Measurements from ENCODE around the gene CHCHD3.

The CHCHD3 gene

DNA sequence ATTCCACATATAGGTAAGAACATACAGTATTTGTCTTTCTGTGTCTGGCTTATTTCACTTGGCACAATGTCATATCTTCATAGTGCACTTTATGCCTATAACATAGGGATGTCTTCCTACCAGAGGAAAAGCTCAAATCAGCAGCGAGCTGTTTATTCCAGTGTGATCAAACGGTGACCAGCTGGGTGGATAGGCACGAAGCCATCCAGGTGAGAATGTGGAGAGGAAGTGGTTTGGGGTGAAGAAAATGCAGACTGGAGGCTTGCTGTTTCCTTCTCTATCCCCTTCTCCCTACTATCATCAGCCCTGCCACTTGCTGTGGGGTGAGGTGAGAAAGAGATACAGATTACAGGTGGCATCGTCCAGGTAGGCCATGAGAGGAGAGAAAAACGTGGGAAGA, 52.4 kb downstream of the CHCHD3 start:
- TF ChIP-seq FOXP2 (optimal IDR thresholded peaks at IDR 0.05; ENCODE audit: borderline replicate concordance, extremely low read depth, extremely low read length, insufficient read depth): no peak
- no peak for TF ChIP-seq TAF1 (IDR thresholded peaks at IDR 0.05; ENCODE audit: borderline replicate concordance, insufficient read depth, low read length)
- TF ChIP-seq POLR2AphosphoS5 (IDR thresholded peaks at IDR 0.05; ENCODE audit: low read depth, low read length): no peak
- TF ChIP-seq SIN3A (IDR thresholded peaks at IDR 0.05; ENCODE audit: borderline replicate concordance, insufficient read depth, low read length): no peak
- TF ChIP-seq, protein P1, sequence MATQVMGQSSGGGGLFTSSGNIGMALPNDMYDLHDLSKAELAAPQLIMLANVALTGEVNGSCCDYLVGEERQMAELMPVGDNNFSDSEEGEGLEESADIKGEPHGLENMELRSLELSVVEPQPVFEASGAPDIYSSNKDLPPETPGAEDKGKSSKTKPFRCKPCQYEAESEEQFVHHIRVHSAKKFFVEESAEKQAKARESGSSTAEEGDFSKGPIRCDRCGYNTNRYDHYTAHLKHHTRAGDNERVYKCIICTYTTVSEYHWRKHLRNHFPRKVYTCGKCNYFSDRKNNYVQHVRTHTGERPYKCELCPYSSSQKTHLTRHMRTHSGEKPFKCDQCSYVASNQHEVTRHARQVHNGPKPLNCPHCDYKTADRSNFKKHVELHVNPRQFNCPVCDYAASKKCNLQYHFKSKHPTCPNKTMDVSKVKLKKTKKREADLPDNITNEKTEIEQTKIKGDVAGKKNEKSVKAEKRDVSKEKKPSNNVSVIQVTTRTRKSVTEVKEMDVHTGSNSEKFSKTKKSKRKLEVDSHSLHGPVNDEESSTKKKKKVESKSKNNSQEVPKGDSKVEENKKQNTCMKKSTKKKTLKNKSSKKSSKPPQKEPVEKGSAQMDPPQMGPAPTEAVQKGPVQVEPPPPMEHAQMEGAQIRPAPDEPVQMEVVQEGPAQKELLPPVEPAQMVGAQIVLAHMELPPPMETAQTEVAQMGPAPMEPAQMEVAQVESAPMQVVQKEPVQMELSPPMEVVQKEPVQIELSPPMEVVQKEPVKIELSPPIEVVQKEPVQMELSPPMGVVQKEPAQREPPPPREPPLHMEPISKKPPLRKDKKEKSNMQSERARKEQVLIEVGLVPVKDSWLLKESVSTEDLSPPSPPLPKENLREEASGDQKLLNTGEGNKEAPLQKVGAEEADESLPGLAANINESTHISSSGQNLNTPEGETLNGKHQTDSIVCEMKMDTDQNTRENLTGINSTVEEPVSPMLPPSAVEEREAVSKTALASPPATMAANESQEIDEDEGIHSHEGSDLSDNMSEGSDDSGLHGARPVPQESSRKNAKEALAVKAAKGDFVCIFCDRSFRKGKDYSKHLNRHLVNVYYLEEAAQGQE (IDR thresholded peaks at IDR 0.05; ENCODE audit: insufficient read depth in 1 of 2, low read depth in 2 of 2, low read length in 2 of 2): no peak

DNA sequence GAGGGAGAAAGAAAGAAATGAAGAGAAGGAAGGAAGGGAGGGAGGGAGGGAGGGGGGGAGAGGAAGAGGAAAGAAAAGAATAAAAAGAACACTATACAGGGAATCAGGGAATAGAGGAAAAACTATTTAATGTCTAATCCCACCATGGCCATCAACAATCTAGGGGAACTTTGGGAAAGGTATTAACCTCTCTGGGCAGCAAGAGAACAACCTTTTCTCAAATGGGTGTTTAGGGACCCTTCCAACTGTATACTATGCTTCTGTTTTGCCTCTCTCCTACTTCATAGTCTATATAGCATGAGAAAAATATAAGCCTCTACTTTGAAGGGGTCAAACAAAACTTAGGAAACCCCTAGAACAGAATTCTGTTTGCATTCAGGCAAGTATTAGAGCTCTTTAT, 54.5 kb downstream of the CHCHD3 start:
- TF ChIP-seq, protein P1 (IDR thresholded peaks at IDR 0.05; ENCODE audit: insufficient read depth in 1 of 2, low read depth in 2 of 2, low read length in 2 of 2): no peak
- TF ChIP-seq FOXP2 (optimal IDR thresholded peaks at IDR 0.05; ENCODE audit: borderline replicate concordance, extremely low read depth, extremely low read length, insufficient read depth): no peak
- no peak for TF ChIP-seq SIN3A (IDR thresholded peaks at IDR 0.05; ENCODE audit: borderline replicate concordance, insufficient read depth, low read length)
- no peak for TF ChIP-seq POLR2AphosphoS5 (IDR thresholded peaks at IDR 0.05; ENCODE audit: low read depth, low read length)
- TF ChIP-seq TAF1 (IDR thresholded peaks at IDR 0.05; ENCODE audit: borderline replicate concordance, insufficient read depth, low read length): no peak

DNA sequence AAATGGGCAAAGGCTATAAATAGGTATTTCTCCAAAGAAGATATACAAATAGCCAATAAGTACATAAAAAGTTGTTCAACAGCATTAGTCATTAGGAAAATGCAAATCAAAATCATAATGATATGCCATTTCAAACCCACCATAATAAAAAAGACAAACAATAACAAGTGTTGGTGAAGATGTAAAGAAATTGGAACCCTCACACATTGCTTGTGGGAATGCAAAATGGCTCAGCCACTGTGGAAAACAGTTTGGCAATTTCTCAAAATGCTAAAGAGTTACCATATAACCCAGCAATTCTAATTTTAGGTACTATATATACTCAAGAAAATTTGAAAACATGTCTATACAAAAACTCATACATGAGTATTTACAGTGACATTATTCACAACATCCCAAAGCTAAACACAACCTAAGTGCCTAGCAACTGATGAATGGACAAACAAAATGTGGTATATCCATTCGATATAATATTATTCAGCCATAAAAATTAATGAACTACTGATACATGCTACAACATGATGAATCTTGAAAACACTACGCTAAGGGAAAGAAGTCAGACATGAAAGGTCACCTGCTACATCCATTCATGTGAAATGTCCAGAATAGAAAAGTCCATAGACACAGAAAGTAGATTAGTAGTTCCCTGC, 55.6 kb downstream of the CHCHD3 start:
- TF ChIP-seq SIN3A (IDR thresholded peaks at IDR 0.05; ENCODE audit: borderline replicate concordance, insufficient read depth, low read length) (no peak), POLR2AphosphoS5 (IDR thresholded peaks at IDR 0.05; ENCODE audit: low read depth, low read length) (no peak), TAF1 (IDR thresholded peaks at IDR 0.05; ENCODE audit: borderline replicate concordance, insufficient read depth, low read length) (no peak), FOXP2 (optimal IDR thresholded peaks at IDR 0.05; ENCODE audit: borderline replicate concordance, extremely low read depth, extremely low read length, insufficient read depth) (no peak)
- TF ChIP-seq, protein P1 (IDR thresholded peaks at IDR 0.05; ENCODE audit: insufficient read depth in 1 of 2, low read depth in 2 of 2, low read length in 2 of 2): no peak

DNA sequence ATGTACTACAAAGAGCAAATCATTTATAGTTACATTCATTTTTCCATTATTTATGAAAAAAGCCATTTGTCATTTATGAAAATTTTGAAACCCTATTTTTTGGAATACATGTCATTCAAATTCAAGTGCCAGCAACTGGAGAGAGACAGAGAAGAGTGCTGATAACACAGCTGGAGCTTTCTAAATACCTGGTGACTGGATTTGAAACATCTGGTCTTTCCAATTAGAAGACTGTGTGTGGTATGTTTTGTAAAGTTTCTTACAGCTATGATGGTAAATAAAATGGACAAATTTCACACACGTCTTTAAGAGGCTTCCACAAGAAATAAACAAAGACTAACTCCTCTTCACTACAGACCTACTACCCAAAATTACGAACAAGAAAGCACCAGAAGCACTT, 56.8 kb downstream of the CHCHD3 start:
- TF ChIP-seq, protein P1 (IDR thresholded peaks at IDR 0.05; ENCODE audit: insufficient read depth in 1 of 2, low read depth in 2 of 2, low read length in 2 of 2): no peak

DNA sequence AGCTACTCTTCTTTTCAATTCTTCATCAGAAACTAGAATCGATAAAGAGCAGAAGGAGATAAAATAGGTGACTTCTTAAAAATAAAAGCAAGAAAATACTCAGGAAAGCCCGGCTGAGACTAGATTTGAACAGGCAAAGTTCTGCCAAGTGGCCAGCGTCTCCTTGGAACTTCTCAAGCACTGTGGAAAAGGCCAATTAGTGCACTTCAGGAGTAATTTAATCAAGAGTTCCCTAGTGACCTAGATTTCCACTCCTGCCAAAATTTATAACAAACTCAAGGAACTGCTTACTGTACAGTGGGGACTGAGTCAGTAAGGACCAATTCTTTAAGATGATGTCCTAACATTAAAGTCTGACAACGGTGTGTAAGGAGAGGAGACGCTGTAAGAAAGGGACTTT, 57.3 kb downstream of the CHCHD3 start:
- TF ChIP-seq FOXP2 (optimal IDR thresholded peaks at IDR 0.05; ENCODE audit: borderline replicate concordance, extremely low read depth, extremely low read length, insufficient read depth) (no peak), POLR2AphosphoS5 (IDR thresholded peaks at IDR 0.05; ENCODE audit: low read depth, low read length) (no peak), TAF1 (IDR thresholded peaks at IDR 0.05; ENCODE audit: borderline replicate concordance, insufficient read depth, low read length) (no peak), SIN3A (IDR thresholded peaks at IDR 0.05; ENCODE audit: borderline replicate concordance, insufficient read depth, low read length) (no peak)
- TF ChIP-seq, protein P1 (IDR thresholded peaks at IDR 0.05; ENCODE audit: insufficient read depth in 1 of 2, low read depth in 2 of 2, low read length in 2 of 2): no peak
